ENCODE data around the gene BCL11A.

Gene BCL11A

DNA sequence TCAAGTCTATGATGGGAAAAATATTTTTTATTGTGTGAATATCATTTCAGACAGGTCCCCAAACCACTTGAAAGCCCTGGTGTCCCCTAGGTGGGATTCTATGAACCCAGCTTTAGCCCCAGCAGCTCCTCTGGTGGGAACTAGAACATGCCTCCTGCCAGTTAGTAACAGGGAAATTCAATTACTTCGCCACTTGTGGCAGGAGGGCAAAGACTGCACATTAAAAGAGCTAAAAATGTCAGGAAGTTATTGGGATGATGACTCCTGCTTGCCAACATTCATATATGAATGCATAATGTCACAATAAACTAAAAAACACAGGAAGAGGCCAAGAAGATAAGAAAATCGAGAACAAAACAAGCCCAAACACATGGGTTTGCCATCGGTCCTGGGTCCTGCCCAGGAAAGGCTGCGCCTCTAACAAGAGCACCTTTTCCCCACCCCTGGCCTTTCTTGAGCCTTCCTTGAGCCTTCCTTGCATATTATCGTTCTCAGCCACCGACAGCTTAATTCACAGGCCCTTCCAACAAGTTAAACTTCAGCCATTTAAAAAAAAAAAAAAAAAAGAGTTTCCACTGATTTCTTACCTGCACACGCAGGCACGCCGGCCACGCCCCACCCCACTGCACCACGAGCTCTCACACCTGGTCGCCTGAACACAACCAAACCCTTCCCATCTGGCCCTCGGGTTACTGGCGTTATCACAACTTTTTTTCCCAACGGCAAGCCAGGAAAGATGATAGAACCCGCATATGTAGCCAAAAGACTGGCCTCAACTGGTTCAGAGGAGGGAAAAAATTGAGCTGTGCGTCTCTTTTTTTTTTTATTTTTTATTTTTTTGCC is 23.4 kb downstream of the BCL11A start:
- no peak for DNase-seq (ENCODE audit: extremely low read depth, low read depth)
- TF ChIP-seq, protein P1, sequence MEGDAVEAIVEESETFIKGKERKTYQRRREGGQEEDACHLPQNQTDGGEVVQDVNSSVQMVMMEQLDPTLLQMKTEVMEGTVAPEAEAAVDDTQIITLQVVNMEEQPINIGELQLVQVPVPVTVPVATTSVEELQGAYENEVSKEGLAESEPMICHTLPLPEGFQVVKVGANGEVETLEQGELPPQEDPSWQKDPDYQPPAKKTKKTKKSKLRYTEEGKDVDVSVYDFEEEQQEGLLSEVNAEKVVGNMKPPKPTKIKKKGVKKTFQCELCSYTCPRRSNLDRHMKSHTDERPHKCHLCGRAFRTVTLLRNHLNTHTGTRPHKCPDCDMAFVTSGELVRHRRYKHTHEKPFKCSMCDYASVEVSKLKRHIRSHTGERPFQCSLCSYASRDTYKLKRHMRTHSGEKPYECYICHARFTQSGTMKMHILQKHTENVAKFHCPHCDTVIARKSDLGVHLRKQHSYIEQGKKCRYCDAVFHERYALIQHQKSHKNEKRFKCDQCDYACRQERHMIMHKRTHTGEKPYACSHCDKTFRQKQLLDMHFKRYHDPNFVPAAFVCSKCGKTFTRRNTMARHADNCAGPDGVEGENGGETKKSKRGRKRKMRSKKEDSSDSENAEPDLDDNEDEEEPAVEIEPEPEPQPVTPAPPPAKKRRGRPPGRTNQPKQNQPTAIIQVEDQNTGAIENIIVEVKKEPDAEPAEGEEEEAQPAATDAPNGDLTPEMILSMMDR (IDR thresholded peaks at IDR 0.05; ENCODE audit: low read depth, low read length) = no peak

DNA sequence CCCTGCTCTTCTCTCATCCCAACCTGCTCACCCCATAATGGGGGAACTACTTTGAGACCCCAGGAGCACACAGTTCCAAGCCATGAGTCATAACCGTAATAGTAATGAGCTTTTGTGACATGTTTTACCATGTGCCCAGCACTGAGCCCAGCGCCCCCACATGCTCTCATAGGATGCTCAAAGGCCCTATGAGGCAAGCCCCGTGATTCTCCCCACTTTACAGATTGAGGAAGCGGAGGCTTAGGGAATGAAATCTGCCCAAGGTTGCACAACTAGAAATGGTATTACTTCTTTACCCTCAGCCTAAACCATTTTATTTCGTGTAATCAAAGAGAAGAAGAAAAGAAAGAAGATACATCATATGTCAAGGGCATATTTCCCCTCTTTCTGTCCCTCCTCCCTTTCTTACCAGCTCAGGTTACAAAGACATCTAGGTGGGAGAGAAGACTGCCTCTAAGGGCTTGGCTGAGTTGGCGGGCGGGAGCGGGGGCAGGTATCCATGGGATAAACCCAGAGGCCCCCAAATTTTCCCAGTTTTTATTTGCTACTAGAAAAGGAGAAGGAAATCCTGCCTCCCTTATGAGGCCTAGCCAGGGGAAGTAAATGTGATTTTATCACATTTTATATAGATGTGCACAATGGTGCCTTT is 24.2 kb downstream of the BCL11A start:
- no peak for DNase-seq (ENCODE audit: extremely low read depth, low read depth)
- TF ChIP-seq, protein P1 (IDR thresholded peaks at IDR 0.05; ENCODE audit: low read depth, low read length) = no peak

DNA sequence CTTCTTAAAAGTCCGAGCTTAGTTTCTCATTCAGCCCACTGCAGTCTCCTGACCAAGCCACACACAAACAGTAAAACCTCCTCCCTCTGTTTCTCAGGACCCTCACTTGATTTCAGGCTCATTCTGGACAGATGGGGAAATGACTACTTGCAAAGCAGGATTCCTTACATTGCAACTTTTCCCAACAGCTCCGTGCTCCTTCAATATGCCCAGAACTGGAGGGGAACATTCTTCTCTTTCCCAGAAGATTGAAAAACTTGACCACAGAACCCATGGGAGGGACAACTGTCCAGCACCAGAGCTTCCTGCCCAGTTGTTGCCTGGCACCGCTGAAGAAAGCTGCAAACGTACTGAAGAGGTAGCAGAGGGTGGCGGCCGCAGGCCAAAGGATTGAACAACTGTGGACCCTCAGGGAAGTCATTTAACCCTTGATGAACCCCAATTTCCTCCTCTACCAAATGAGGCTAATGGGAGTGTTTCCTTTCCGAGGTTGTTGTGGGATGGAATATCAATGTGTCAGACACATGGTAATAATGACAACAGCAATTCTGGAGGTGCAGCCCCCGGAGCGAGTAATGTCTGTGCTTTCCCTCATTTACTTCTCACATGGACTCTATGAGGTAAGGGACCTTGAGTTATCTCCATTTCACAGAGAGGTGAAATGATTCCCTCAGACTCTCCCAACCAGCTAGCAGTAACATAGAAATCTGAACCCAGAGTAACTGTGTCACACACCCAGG is 25.0 kb downstream of the BCL11A start:
- TF ChIP-seq, protein P1 (IDR thresholded peaks at IDR 0.05; ENCODE audit: low read depth, low read length) = no peak

DNA sequence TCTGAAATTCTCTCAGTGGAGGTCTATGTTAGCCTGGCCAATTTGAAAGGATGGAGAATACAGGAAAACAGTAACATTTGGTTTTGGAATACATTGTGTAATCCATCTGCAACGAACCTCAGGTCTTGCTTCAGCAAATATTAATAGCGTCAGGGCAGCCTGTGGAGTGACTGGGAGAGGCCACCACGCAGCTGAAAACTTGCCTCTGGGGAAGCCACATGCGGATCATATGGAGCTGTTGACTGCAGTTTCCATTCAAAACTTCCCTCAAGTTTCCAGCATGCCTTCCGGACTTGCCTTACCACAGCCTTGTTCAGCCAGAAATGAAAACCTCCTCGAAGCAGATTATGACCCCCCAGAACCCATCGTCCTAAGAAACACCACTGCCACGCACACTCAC is 25.7 kb downstream of the BCL11A start:
- no peak for DNase-seq (ENCODE audit: extremely low read depth, low read depth)
- TF ChIP-seq, protein P1 (IDR thresholded peaks at IDR 0.05; ENCODE audit: low read depth, low read length) = no peak

More for the DNA sequence above, 25.0 kb downstream of the BCL11A start:
- DNase-seq (ENCODE audit: extremely low read depth, low read depth) = no peak

DNA sequence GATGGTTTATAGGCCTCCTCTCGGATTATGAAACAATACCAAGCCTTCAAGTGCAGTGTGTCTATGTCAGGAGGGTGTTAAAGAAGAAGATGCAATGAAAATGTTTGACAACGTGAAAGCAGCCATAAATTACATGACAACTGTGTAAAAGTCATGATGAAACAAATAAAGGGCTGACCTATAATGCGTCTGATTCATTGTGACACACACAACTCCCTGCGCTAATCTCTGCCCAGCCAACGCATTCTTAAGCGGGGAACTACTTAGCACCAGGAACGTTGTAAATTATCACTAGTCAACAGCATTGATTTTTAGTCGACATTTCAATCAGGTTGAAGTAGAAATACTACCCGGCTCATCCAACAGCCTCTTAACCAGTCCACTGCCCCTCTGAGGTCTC is 26.8 kb downstream of the BCL11A start:
- TF ChIP-seq, protein P1 (IDR thresholded peaks at IDR 0.05; ENCODE audit: low read depth, low read length) = no peak
- no peak for DNase-seq (ENCODE audit: extremely low read depth, low read depth)

DNA sequence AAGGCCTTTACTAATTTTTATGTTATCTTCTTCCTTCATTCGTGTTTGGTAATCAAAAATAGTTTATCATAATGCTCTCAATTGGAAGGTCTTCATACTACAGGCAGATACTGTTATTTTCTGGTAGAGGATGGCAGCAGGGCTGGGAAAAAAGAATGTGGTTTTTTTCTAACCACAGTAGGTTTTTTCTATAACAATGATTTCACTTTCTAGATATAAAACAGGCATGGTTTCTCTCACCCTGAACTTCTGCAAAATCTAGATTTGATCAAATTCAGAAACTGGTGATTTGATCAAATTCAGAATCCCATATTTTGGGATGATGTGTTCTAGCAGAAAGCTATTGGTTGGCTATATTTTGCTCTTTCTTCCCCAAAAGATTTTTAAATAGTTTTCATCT is 27.6 kb downstream of the BCL11A start:
- DNase-seq (ENCODE audit: extremely low read depth, low read depth) = no peak
- TF ChIP-seq, protein P1 (IDR thresholded peaks at IDR 0.05; ENCODE audit: low read depth, low read length) = no peak
